Prostate gland (tissue), 2 donors: Measurements from ENCODE around the gene SMYD3. TPM values are rescaled to one million over a fixed set of nuclear protein-coding genes. Genes with fewer than 3 reads are reported as not detected.

ENCODE experiments used
- DNase-seq: peaks from one replicate; pipeline ENCODE4 v3.0.0-alpha.2; 2019; ENCODE audit warnings: low spot score
- H3K27ac ChIP-seq, 2 donors: fragments of 200-600 bp; sonication (generic); 2 replicates each; pipeline ENCODE4 v1.5.1; 2017 to 2019
- H3K27me3 ChIP-seq: fragments of 200-600 bp; sonication (generic); replicated peaks from 2 replicates; pipeline ENCODE4 v1.5.1; 2019; ENCODE audit not compliant: insufficient read depth
- H3K36me3 ChIP-seq, 2 donors: fragments of 200-600 bp; sonication (generic); 1 replicate in 1 of 2; 2 replicates in 1 of 2; pipeline versions ENCODE4 v1.5.1 to v1.8.1; 2017 to 2019
- H3K4me1 ChIP-seq: fragments of 200-600 bp; sonication (generic); replicated peaks from 2 replicates; pipeline ENCODE4 v1.5.1; 2019
- H3K4me3 ChIP-seq, 2 donors: fragments of 200-600 bp; sonication (generic); 2 replicates each; pipeline ENCODE4 v1.5.1; 2017 to 2019
- H3K9me3 ChIP-seq: fragments of 200-600 bp; sonication (generic); 2 replicates; pipeline ENCODE4 v1.5.1; 2017
- POLR2A ChIP-seq: fragments of 450-650 bp; IDR thresholded peaks from one replicate; pipeline ENCODE4 v1.6.1; 2016; ENCODE audit warnings: antibody characterized with exemption, mild to moderate bottlenecking
- POLR2AphosphoS5 ChIP-seq: sonication (generic); formaldehyde crosslinking; IDR thresholded peaks from one replicate; pipeline ENCODE4 v1.6.1; 2017; ENCODE audit warnings: antibody characterized with exemption
- WGBS: methylation state at CpG from one replicate; pipeline ENCODE4 v1.1.5; 2018; 5-methylcytosine and 5-hydroxymethylcytosine counted together
- intact Hi-C: fragments of 100-400 bp; cut with DNase I; formaldehyde crosslinking; loops from one replicate; pipeline ENCODE4 v1.14.2; 2022
- total RNA-seq, 2 donors: library from RNA; depleted of rRNA; stranded (reverse); fragments of >200 nt; gene quantifications; one replicate each; pipeline ENCODE4 v1.1.0, GENCODE V29; 2016
- TF ChIP-seq, protein P1 (sequence below), 4 experiments: fragments of 200-600 bp in 2 of 4; fragments of 450-650 bp in 2 of 4; sonication (generic) in 2 of 4; IDR thresholded peaks; 1 replicate in 3 of 4; 2 replicates in 1 of 4; pipeline ENCODE4 v1.5.1; 2016 to 2019; ENCODE audit warnings: antibody characterized with exemption in 4 of 4, mild to moderate bottlenecking in 2 of 4, moderate library complexity in 2 of 4

SMYD3 gene
- total RNA-seq, 2 donors from 2014 or later: 19.8 to 23.9 TPM

DNA sequence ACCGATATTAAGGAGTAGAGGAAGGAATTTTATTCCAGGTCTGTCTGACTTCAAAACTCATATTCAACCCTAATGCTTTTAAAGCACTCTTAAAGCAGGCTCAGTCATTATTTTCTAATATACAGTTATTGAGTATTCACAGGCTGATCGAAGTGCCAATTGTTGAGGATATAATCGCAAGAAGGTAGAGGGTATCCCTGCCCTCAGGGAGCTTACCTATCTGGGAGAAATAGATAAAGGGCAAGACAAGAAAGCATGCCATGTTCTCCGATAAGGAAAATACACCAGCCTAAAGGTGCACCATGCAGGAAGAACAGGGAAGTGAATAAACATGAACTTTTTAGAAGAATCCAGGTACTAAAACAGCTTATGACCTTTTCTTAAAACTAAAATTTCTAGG is 361.2 kb downstream of the SMYD3 start:
- TF ChIP-seq, protein P1, sequence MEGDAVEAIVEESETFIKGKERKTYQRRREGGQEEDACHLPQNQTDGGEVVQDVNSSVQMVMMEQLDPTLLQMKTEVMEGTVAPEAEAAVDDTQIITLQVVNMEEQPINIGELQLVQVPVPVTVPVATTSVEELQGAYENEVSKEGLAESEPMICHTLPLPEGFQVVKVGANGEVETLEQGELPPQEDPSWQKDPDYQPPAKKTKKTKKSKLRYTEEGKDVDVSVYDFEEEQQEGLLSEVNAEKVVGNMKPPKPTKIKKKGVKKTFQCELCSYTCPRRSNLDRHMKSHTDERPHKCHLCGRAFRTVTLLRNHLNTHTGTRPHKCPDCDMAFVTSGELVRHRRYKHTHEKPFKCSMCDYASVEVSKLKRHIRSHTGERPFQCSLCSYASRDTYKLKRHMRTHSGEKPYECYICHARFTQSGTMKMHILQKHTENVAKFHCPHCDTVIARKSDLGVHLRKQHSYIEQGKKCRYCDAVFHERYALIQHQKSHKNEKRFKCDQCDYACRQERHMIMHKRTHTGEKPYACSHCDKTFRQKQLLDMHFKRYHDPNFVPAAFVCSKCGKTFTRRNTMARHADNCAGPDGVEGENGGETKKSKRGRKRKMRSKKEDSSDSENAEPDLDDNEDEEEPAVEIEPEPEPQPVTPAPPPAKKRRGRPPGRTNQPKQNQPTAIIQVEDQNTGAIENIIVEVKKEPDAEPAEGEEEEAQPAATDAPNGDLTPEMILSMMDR (IDR thresholded peaks at IDR 0.05): no peak
- TF ChIP-seq POLR2AphosphoS5 (no peak), POLR2A (no peak)
- 95% methylated on average over 4 of the region's 4 CpGs for WGBS
- Histone ChIP-seq H3K36me3 (no peaks in the 10 kb centered on the region), H3K9me3 (no peaks in the 10 kb centered on the region), H3K4me1 (no peaks in the 10 kb centered on the region), H3K27ac (no peak overlapping the region), H3K4me3 (no peak overlapping the region), H3K27me3 (no peaks in the 10 kb centered on the region)
- intact Hi-C loops: no loop called here
- DNase-seq: no peak

DNA sequence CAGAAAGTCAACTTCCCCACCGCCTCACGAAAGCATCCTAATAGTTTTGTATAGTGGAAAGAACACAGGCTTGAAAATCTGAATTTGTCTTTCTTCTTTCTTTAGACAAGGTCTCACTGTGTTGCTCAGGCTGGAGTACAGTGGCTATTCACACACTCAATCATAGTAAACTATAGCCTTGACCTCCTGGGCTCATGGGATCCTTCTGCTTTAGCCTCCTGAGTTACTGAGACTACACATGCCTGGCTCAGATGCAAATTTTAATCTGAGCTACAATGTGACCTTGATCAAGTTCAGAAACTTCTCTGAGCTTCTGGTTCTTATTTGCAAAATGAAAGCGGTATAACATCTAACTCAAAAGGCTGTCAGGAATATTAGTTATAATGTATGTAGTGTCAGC is 362.1 kb downstream of the SMYD3 start:
- Histone ChIP-seq H3K27me3 (no peaks in the 10 kb centered on the region), H3K4me1 (no peaks in the 10 kb centered on the region), H3K9me3 (no peaks in the 10 kb centered on the region), H3K27ac (no peak overlapping the region), H3K4me3 (no peak overlapping the region), H3K36me3 (no peaks in the 10 kb centered on the region)
- TF ChIP-seq, protein P1 (IDR thresholded peaks at IDR 0.05): no peak
- TF ChIP-seq POLR2AphosphoS5: no peak
- no peak for TF ChIP-seq POLR2A
- no peak for DNase-seq
- intact Hi-C loops: no loop called here
- 95% methylated on average over 3 of the region's 3 CpGs for WGBS

DNA sequence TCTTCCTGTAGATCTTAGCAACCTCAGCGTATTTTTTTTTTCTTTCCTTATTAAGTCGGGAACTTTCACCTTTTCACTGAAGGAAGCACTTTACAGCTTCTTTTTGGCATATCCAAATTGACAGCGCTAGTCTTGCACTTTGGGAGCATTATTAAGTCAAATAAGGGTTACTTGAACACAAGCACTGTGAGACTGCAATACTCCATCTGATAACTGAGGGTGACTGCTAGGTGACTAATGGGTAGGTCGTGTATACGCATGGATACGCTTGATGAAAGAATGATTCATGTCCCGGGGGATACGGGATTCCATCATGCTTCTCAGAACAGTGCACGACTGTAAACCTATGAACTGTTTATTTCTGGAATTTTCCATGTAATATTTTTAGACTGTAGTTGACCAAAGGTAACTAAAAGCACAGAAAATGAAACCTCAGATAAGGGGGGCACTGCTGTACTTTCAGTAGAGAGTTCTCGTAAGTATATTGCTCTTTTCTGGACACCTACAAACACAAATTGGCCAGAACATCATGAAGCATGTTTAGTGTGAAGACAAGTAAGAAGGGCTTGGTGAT is 364.7 kb downstream of the SMYD3 start:
- Histone ChIP-seq H3K27me3 (no peaks in the 10 kb centered on the region), H3K36me3 (no peaks in the 10 kb centered on the region), H3K9me3 (no peaks in the 10 kb centered on the region), H3K27ac (no peak overlapping the region), H3K4me3 (no peak overlapping the region), H3K4me1 (no peaks in the 10 kb centered on the region)
- DNase-seq: no peak
- intact Hi-C loops: no loop called here
- TF ChIP-seq POLR2AphosphoS5 (no peak), POLR2A (no peak)
- TF ChIP-seq, protein P1 (IDR thresholded peaks at IDR 0.05): no peak
- WGBS: 84% methylated on average over 10 of the region's 10 CpGs

DNA sequence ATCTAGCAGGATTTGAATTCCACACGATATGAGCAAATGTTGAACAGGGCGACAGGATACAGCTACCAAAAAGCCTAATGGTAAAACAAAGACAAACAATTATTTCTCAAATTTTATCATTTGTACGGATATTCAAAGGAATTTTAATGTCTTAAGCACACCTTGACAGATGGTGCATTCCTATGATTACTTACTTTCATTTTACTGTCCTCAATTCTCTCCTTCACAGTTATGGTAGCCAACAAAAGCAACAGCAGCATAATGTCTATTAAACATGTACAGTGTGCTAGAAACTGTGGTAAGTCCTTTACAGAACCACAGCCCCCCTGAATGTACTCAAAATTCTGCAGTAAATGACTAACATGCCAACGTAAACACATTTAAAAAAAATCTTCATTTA is 365.8 kb downstream of the SMYD3 start:
- intact Hi-C loops: no loop called here
- no peaks in the 10 kb centered on the region for H3K9me3 ChIP-seq
- no peaks in the 10 kb centered on the region for H3K36me3 ChIP-seq
- TF ChIP-seq POLR2A: no peak
- H3K4me3 ChIP-seq: no peak overlapping the region
- no peaks in the 10 kb centered on the region for H3K4me1 ChIP-seq
- H3K27ac ChIP-seq: no peak overlapping the region
- H3K27me3 ChIP-seq: no peaks in the 10 kb centered on the region
- WGBS: 84% methylated on average over 4 of the region's 4 CpGs
- no peak for DNase-seq

DNA sequence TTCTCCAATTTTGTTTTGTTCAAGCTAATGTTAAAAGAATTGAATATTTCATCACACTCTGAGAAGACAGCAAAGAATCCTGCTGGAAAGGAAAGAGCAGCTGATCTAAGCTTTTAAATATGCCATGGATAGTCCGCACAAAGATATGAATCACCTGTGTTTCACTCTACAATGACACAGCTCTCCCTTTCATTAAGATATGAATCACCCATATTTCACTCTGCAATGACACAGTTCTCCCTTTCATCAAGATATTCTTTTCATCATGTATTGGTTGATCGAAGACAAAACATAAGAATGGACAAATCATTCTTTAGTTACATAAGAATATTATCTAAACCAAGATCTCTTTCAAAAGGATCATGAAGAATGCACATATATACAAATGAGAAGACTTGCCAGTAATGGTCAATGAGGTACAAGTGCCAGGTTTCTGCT is 367.3 kb downstream of the SMYD3 start:
- no peak for TF ChIP-seq POLR2AphosphoS5
- no peak for TF ChIP-seq POLR2A
- TF ChIP-seq, protein P1 (IDR thresholded peaks at IDR 0.05): no peak
- 48% methylated on average over 2 of the region's 2 CpGs for WGBS
- Histone ChIP-seq H3K36me3 (no peaks in the 10 kb centered on the region), H3K27ac (no peak overlapping the region), H3K4me3 (no peak overlapping the region), H3K9me3 (no peaks in the 10 kb centered on the region), H3K4me1 (no peaks in the 10 kb centered on the region), H3K27me3 (no peaks in the 10 kb centered on the region)
- no peak for DNase-seq
- intact Hi-C loops: no loop called here
